ENCODE measurements around the gene TNFAIP8. TPM values are rescaled to one million over a fixed set of nuclear protein-coding genes. Genes with fewer than 3 reads are reported as not detected.

TNFAIP8 gene
- total and polyA plus RNA-seq, 2 experiments from 2014 or later: 10.6 to 29.2 TPM

- Histone ChIP-seq H3F3A (replicated peaks; ENCODE audit: low read depth) (no peaks in the 10 kb centered on the region), H3K36me3 (ENCODE audit: insufficient read depth) (no peaks in the 10 kb centered on the region), H3K4me1 (ENCODE audit: insufficient read depth) (peaks cover 25% of the 10 kb centered on the region), H3K9me2 (ENCODE audit: insufficient read depth) (no peaks in the 10 kb centered on the region), H2AFZ (no peak overlapping the region), H3K4me3 (no peak overlapping the region), H3K27me3 (ENCODE audit: insufficient read depth) (no peaks in the 10 kb centered on the region), H3K79me2 (replicated peaks; ENCODE audit: insufficient read depth) (no peaks in the 10 kb centered on the region), H3K4me2 (peak overlapping the region; percentile 23; the same call in 1 of the 2 replicates), H4K20me1 (replicated peaks; ENCODE audit: insufficient read depth) (no peaks in the 10 kb centered on the region), H3K27ac (ENCODE audit: low read depth) (no peak overlapping the region; the same call in 1 of the 2 replicates)
- DNase-seq (ENCODE audit: low spot score): no peak
- Mint-ChIP-seq H3K27me3 (ENCODE audit: insufficient read depth, low read depth, poor library complexity) (peaks cover 5% of the 10 kb centered on the region), H3K27ac (no peak overlapping the region), H3K4me3 (no peak overlapping the region), H3K4me1 (peaks cover 35% of the 10 kb centered on the region), H3K36me3 (ENCODE audit: low read depth) (no peaks in the 10 kb centered on the region; the same call in 2 of the 3 replicates), H3K9me3 (no peaks in the 10 kb centered on the region)
- no peak; the same call in 2 of the 3 replicates for ATAC-seq
- TF ChIP-seq, protein P1, sequence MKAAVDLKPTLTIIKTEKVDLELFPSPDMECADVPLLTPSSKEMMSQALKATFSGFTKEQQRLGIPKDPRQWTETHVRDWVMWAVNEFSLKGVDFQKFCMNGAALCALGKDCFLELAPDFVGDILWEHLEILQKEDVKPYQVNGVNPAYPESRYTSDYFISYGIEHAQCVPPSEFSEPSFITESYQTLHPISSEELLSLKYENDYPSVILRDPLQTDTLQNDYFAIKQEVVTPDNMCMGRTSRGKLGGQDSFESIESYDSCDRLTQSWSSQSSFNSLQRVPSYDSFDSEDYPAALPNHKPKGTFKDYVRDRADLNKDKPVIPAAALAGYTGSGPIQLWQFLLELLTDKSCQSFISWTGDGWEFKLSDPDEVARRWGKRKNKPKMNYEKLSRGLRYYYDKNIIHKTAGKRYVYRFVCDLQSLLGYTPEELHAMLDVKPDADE (IDR thresholded peaks at IDR 0.05): no peak
- no peak for TF ChIP-seq EZH2phosphoT487 (IDR thresholded peaks at IDR 0.05; ENCODE audit: unreplicated experiment)
- TF ChIP-seq, protein P2, sequence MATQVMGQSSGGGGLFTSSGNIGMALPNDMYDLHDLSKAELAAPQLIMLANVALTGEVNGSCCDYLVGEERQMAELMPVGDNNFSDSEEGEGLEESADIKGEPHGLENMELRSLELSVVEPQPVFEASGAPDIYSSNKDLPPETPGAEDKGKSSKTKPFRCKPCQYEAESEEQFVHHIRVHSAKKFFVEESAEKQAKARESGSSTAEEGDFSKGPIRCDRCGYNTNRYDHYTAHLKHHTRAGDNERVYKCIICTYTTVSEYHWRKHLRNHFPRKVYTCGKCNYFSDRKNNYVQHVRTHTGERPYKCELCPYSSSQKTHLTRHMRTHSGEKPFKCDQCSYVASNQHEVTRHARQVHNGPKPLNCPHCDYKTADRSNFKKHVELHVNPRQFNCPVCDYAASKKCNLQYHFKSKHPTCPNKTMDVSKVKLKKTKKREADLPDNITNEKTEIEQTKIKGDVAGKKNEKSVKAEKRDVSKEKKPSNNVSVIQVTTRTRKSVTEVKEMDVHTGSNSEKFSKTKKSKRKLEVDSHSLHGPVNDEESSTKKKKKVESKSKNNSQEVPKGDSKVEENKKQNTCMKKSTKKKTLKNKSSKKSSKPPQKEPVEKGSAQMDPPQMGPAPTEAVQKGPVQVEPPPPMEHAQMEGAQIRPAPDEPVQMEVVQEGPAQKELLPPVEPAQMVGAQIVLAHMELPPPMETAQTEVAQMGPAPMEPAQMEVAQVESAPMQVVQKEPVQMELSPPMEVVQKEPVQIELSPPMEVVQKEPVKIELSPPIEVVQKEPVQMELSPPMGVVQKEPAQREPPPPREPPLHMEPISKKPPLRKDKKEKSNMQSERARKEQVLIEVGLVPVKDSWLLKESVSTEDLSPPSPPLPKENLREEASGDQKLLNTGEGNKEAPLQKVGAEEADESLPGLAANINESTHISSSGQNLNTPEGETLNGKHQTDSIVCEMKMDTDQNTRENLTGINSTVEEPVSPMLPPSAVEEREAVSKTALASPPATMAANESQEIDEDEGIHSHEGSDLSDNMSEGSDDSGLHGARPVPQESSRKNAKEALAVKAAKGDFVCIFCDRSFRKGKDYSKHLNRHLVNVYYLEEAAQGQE (IDR thresholded peaks at IDR 0.05; ENCODE audit: unreplicated experiment): no peak
- TF ChIP-seq STAT1 (IDR thresholded peaks at IDR 0.05; ENCODE audit: unreplicated experiment): no peak
- TF ChIP-seq ZNF114 (CRISPR knock-in tag; IDR thresholded peaks at IDR 0.05): no peak
- TF ChIP-seq CREB1 (CRISPR knock-in tag; IDR thresholded peaks at IDR 0.05; ENCODE audit: low read depth): no peak
- TF ChIP-seq JUNB (IDR thresholded peaks at IDR 0.05; ENCODE audit: unreplicated experiment): no peak
- TF ChIP-seq POLR2AphosphoS5 (IDR thresholded peaks at IDR 0.05; ENCODE audit: low read depth): no peak
- TF ChIP-seq CTCF (conservative IDR thresholded peaks at IDR 0.05; ENCODE audit: low read depth in 2 of 2): no peak
- TF ChIP-seq EZH2 (IDR thresholded peaks at IDR 0.05; ENCODE audit: low read depth, unreplicated experiment): no peak
- no peak for TF ChIP-seq NANOG (IDR thresholded peaks at IDR 0.05; ENCODE audit: borderline replicate concordance)
- TF ChIP-seq, protein P3, sequence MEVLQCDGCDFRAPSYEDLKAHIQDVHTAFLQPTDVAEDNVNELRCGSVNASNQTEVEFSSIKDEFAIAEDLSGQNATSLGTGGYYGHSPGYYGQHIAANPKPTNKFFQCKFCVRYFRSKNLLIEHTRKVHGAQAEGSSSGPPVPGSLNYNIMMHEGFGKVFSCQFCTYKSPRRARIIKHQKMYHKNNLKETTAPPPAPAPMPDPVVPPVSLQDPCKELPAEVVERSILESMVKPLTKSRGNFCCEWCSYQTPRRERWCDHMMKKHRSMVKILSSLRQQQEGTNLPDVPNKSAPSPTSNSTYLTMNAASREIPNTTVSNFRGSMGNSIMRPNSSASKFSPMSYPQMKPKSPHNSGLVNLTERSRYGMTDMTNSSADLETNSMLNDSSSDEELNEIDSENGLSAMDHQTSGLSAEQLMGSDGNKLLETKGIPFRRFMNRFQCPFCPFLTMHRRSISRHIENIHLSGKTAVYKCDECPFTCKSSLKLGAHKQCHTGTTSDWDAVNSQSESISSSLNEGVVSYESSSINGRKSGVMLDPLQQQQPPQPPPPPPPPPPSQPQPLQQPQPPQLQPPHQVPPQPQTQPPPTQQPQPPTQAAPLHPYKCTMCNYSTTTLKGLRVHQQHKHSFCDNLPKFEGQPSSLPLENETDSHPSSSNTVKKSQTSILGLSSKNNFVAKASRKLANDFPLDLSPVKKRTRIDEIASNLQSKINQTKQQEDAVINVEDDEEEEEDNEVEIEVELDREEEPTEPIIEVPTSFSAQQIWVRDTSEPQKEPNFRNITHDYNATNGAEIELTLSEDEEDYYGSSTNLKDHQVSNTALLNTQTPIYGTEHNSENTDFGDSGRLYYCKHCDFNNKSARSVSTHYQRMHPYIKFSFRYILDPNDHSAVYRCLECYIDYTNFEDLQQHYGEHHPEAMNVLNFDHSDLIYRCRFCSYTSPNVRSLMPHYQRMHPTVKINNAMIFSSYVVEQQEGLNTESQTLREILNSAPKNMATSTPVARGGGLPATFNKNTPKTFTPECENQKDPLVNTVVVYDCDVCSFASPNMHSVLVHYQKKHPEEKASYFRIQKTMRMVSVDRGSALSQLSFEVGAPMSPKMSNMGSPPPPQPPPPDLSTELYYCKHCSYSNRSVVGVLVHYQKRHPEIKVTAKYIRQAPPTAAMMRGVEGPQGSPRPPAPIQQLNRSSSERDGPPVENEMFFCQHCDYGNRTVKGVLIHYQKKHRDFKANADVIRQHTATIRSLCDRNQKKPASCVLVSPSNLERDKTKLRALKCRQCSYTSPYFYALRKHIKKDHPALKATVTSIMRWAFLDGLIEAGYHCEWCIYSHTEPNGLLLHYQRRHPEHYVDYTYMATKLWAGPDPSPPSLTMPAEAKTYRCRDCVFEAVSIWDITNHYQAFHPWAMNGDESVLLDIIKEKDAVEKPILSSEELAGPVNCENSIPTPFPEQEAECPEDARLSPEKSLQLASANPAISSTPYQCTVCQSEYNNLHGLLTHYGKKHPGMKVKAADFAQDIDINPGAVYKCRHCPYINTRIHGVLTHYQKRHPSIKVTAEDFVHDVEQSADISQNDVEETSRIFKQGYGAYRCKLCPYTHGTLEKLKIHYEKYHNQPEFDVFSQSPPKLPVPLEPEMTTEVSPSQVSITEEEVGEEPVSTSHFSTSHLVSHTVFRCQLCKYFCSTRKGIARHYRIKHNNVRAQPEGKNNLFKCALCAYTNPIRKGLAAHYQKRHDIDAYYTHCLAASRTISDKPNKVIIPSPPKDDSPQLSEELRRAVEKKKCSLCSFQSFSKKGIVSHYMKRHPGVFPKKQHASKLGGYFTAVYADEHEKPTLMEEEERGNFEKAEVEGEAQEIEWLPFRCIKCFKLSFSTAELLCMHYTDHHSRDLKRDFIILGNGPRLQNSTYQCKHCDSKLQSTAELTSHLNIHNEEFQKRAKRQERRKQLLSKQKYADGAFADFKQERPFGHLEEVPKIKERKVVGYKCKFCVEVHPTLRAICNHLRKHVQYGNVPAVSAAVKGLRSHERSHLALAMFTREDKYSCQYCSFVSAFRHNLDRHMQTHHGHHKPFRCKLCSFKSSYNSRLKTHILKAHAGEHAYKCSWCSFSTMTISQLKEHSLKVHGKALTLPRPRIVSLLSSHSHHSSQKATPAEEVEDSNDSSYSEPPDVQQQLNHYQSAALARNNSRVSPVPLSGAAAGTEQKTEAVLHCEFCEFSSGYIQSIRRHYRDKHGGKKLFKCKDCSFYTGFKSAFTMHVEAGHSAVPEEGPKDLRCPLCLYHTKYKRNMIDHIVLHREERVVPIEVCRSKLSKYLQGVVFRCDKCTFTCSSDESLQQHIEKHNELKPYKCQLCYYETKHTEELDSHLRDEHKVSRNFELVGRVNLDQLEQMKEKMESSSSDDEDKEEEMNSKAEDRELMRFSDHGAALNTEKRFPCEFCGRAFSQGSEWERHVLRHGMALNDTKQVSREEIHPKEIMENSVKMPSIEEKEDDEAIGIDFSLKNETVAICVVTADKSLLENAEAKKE (CRISPR knock-in tag; IDR thresholded peaks at IDR 0.05): no peak
Observed at GRCh38 chr5:119321569-119322311, 34.1 kb upstream of the TNFAIP8 start.

All from GM23338 (cell line).